ENCODE measurements around the gene FRAS1. TPM values are rescaled to one million over a fixed set of nuclear protein-coding genes. Genes with fewer than 3 reads are reported as not detected.

Gene FRAS1
- total RNA-seq, 4 donors from 2014 or later: 3.4 to 11.7 (median 4.2) TPM

GRCh38 chr4:78533854-78534253, 476.7 kb downstream of the FRAS1 start:
- 44 to 85% methylated on average over 2 to 5 of the region's 5 CpGs for WGBS, 2 donors (ENCODE audit: low coverage in 1 of 2)
- H3K27ac ChIP-seq: no peak overlapping the region

GRCh38 chr4:78534286-78534955, 477.3 kb downstream of the FRAS1 start:
- WGBS, 2 donors (ENCODE audit: low coverage in 1 of 2): 90 to 100% methylated on average over 1 to 3 of the region's 4 CpGs
- Histone ChIP-seq H3K4me3 (no peak overlapping the region), H3K9me3 (no peaks in the 10 kb centered on the region), H3K36me3 (no peaks in the 10 kb centered on the region), H3K27ac (no peak overlapping the region), H3K4me1 (no peaks in the 10 kb centered on the region), H3K27me3 (no peaks in the 10 kb centered on the region)
- ATAC-seq: no peak
- TF ChIP-seq POLR2A (IDR thresholded peaks at IDR 0.05) (no peak), EP300 (IDR thresholded peaks at IDR 0.05) (no peak), POLR2AphosphoS5 (IDR thresholded peaks at IDR 0.05) (no peak), CTCF (IDR thresholded peaks at IDR 0.05) (no peak)

More at GRCh38 chr4:78533854-78534253, 476.7 kb downstream of the FRAS1 start:
- H3K4me3 ChIP-seq: no peak overlapping the region
- TF ChIP-seq POLR2AphosphoS5 (IDR thresholded peaks at IDR 0.05) (no peak), POLR2A (IDR thresholded peaks at IDR 0.05) (no peak), EP300 (IDR thresholded peaks at IDR 0.05) (no peak), CTCF (IDR thresholded peaks at IDR 0.05) (no peak)
- no peaks in the 10 kb centered on the region for H3K4me1 ChIP-seq
- no peak for ATAC-seq
- no peaks in the 10 kb centered on the region for H3K27me3 ChIP-seq
- H3K9me3 ChIP-seq: no peaks in the 10 kb centered on the region
- H3K36me3 ChIP-seq: no peaks in the 10 kb centered on the region

- ATAC-seq: no peak
- Histone ChIP-seq H3K4me1 (peaks cover 0 to 18% (median 0%) of the 10 kb centered on the region in 3 donors), H3K27me3 (no peaks in the 10 kb centered on the region), H3K4me3 (no peak overlapping the region), H3K27ac (no peak overlapping the region), H3K36me3 (no peaks in the 10 kb centered on the region), H3K9me3 (no peaks in the 10 kb centered on the region)
- 79 to 88% methylated on average over 4 to 5 of the region's 5 CpGs for WGBS, 2 donors (ENCODE audit: low coverage in 1 of 2)
- no peak for TF ChIP-seq POLR2AphosphoS5 (IDR thresholded peaks at IDR 0.05)
- no peak for TF ChIP-seq POLR2A (IDR thresholded peaks at IDR 0.05)
- TF ChIP-seq EP300 (IDR thresholded peaks at IDR 0.05): no peak
- TF ChIP-seq CTCF (IDR thresholded peaks at IDR 0.05): no peak
These were observed 485.2 kb downstream of the FRAS1 start for GRCh38 chr4:78542373-78542772.

GRCh38 chr4:78543424-78544125, 486.5 kb downstream of the FRAS1 start:
- Histone ChIP-seq H3K27ac (no peak overlapping the region), H3K4me1 (peaks cover 0 to 18% (median 0%) of the 10 kb centered on the region in 3 donors), H3K9me3 (no peaks in the 10 kb centered on the region), H3K36me3 (no peaks in the 10 kb centered on the region), H3K27me3 (no peaks in the 10 kb centered on the region), H3K4me3 (no peak overlapping the region)
- no peak for TF ChIP-seq CTCF (IDR thresholded peaks at IDR 0.05)
- no peak for ATAC-seq
- WGBS, 2 donors (ENCODE audit: low coverage in 1 of 2): 79 to 100% methylated on average over 2 of the region's 2 CpGs

GRCh38 chr4:78544678-78545077, 487.6 kb downstream of the FRAS1 start:
- H3K9me3 ChIP-seq: no peaks in the 10 kb centered on the region
- 11 to 25% methylated on average over 1 of the region's 2 CpGs for WGBS, 2 donors (ENCODE audit: low coverage in 1 of 2)
- peak overlapping the region in 1 of 4 donors; percentile 10 for H3K27ac ChIP-seq
- no peak overlapping the region for H3K4me3 ChIP-seq
- H3K4me1 ChIP-seq: peaks cover 0 to 18% (median 0%) of the 10 kb centered on the region in 3 donors
- TF ChIP-seq CTCF (IDR thresholded peaks at IDR 0.05) (no peak), EP300 (IDR thresholded peaks at IDR 0.05) (no peak), POLR2A (IDR thresholded peaks at IDR 0.05) (no peak), POLR2AphosphoS5 (IDR thresholded peaks at IDR 0.05) (no peak)
- ATAC-seq: no peak
- H3K36me3 ChIP-seq: no peaks in the 10 kb centered on the region
- H3K27me3 ChIP-seq: no peaks in the 10 kb centered on the region
